H1 (cell line): ENCODE results near the gene C14orf93. TPM values are rescaled to one million over a fixed set of nuclear protein-coding genes. Genes with fewer than 3 reads are reported as not detected.
"Not testable (repeated sequence)": the region's sequence is repeated elsewhere in the genome, so short reads cannot be mapped to it uniquely, and the experiment has no call there.

Source experiments
- CTCF ChIA-PET: fragments of 300-600 bp; sonication (Branson Sonifier 250); formaldehyde crosslinking; loops from one replicate; lab custom pipeline; 2021; ENCODE audit not compliant: partially characterized antibody; lab: Charles Lee
- POLR2A ChIA-PET: fragments of 300-600 bp; sonication (Branson Sonifier 250); formaldehyde crosslinking; loops from one replicate; lab custom pipeline; 2021; ENCODE audit warnings: inconsistent platforms; ENCODE audit not compliant: partially characterized antibody; lab: Charles Lee
- DNase-seq, 2 experiments: peaks; one replicate each; pipeline versions ENCODE4 v3.0.0 to v3.0.0-alpha.2; 2010 to 2022; ENCODE audit warnings: low spot score in 2 of 2, low read depth in 1 of 2, mixed read lengths in 1 of 2
- FAIRE-seq: peaks from 2 replicates; lab custom pipeline; 2011; peaks lifted over from hg19 to GRCh38; lab: Jason Lieb, UNC
- H2AFZ ChIP-seq: 2 replicates; pipeline ENCODE4 v1.8.1; 2012; ENCODE audit warnings: low read length, inconsistent platforms
- H2AK5ac ChIP-seq: 2 replicates; pipeline ENCODE4 v1.6.1; 2013; ENCODE audit warnings: low read depth, low read length
- H2BK120ac ChIP-seq: replicated peaks from 2 replicates; pipeline ENCODE3; 2013; ENCODE audit warnings: low read depth, low read length, inconsistent platforms
- H2BK12ac ChIP-seq: 2 replicates; pipeline ENCODE4 v1.6.1; 2013; ENCODE audit warnings: low read depth, low read length
- H2BK15ac ChIP-seq: 2 replicates; pipeline ENCODE4 v1.6.1; 2013; ENCODE audit warnings: low read length
- H2BK20ac ChIP-seq: 2 replicates; pipeline ENCODE4 v1.6.1; 2013; ENCODE audit warnings: low read length
- H2BK5ac ChIP-seq: 2 replicates; pipeline ENCODE4 v1.6.1; 2013; ENCODE audit warnings: low read depth, low read length
- H3K14ac ChIP-seq: 2 replicates; pipeline ENCODE4 v1.6.1; 2013; ENCODE audit warnings: inconsistent platforms; ENCODE audit not compliant: insufficient read length
- H3K18ac ChIP-seq: 2 replicates; pipeline ENCODE4 v1.6.1; 2013; ENCODE audit warnings: low read length; ENCODE audit errors: extremely low read depth
- H3K23ac ChIP-seq: 2 replicates; pipeline ENCODE4 v1.6.1; 2013; ENCODE audit warnings: inconsistent platforms; ENCODE audit not compliant: insufficient read length
- H3K23me2 ChIP-seq: 2 replicates; pipeline ENCODE4 v1.6.1; 2013; ENCODE audit warnings: low read depth, low read length
- H3K27ac ChIP-seq: 2 replicates; pipeline ENCODE4 v1.6.1; 2011; ENCODE audit warnings: low read depth, low read length, inconsistent platforms
- H3K27me3 ChIP-seq, 4 experiments: replicated peaks in 1 of 4; 1 replicate in 1 of 4; 2 replicates in 3 of 4; pipeline versions ENCODE4 v1.6.1 to v1.8.1; 2011 to 2013; ENCODE audit warnings: low read length in 3 of 4, mild to moderate bottlenecking in 3 of 4, inconsistent platforms in 2 of 4, mixed read lengths in 2 of 4, moderate library complexity in 1 of 4; ENCODE audit not compliant: control insufficient read depth in 3 of 4, insufficient read depth in 3 of 4; ENCODE audit errors: extremely low read depth in 1 of 4
- H3K36me3 ChIP-seq, 4 experiments: 2 replicates each; pipeline versions ENCODE4 v1.6.1 to v1.8.1; 2011 to 2013; ENCODE audit warnings: mild to moderate bottlenecking in 4 of 4, low read length in 3 of 4, moderate library complexity in 2 of 4, control low read depth in 1 of 4, inconsistent platforms in 1 of 4; ENCODE audit not compliant: insufficient read depth in 4 of 4, control insufficient read depth in 2 of 4
- H3K4ac ChIP-seq: replicated peaks from 2 replicates; pipeline ENCODE3; 2013; ENCODE audit warnings: low read length, low read depth, mixed read lengths, inconsistent platforms; ENCODE audit not compliant: insufficient read length
- H3K4me1 ChIP-seq, 4 experiments: replicated peaks in 1 of 4; 1 replicate in 1 of 4; 2 replicates in 3 of 4; pipeline versions ENCODE4 v1.6.1 to v1.8.1; 2011 to 2013; ENCODE audit warnings: low read length in 3 of 4, inconsistent platforms in 2 of 4, mixed read lengths in 1 of 4; ENCODE audit not compliant: insufficient read depth in 4 of 4, control insufficient read depth in 3 of 4
- H3K4me2 ChIP-seq, 2 experiments: 2 replicates each; pipeline versions ENCODE4 v1.6.1 to v1.8.1; 2011 to 2013; ENCODE audit warnings: low read depth in 2 of 2, low read length in 2 of 2, control low read depth in 1 of 2, inconsistent platforms in 1 of 2, mild to moderate bottlenecking in 1 of 2; ENCODE audit not compliant: insufficient read depth in 1 of 2
- H3K4me3 ChIP-seq, 4 experiments: fragments of 200-600, 300-600 bp in 1 of 4; sonication (generic), shearing (Covaris generic), sonication (Bioruptor Twin) in 1 of 4; 2 replicates each; pipeline versions ENCODE4 v1.5.1 to v1.8.1; 2011 to 2016; ENCODE audit warnings: low read length in 4 of 4, low read depth in 3 of 4, control low read depth in 2 of 4, inconsistent platforms in 2 of 4, mild to moderate bottlenecking in 2 of 4, mixed read lengths in 1 of 4, moderate library complexity in 1 of 4; ENCODE audit not compliant: insufficient read depth in 2 of 4; ENCODE audit errors: extremely low read depth in 1 of 4
- H3K56ac ChIP-seq: replicated peaks from 2 replicates; pipeline ENCODE3; 2013; ENCODE audit warnings: low read depth, mild to moderate bottlenecking, mixed read lengths, low read length, inconsistent platforms; ENCODE audit not compliant: insufficient read length
- H3K79me1 ChIP-seq: 2 replicates; pipeline ENCODE4 v1.6.1; 2013; ENCODE audit warnings: low read depth, low read length, control low read depth
- H3K79me2 ChIP-seq, 2 experiments: 2 replicates each; pipeline versions ENCODE4 v1.6.1 to v1.8.1; 2012 to 2013; ENCODE audit warnings: low read length in 2 of 2, mild to moderate bottlenecking in 2 of 2, inconsistent platforms in 1 of 2; ENCODE audit not compliant: insufficient read depth in 2 of 2, control insufficient read depth in 1 of 2
- H3K9ac ChIP-seq, 4 experiments: replicated peaks in 1 of 4; 1 replicate in 1 of 4; 2 replicates in 3 of 4; pipeline versions ENCODE4 v1.6.1 to v1.8.1; 2011 to 2013; ENCODE audit warnings: low read depth in 3 of 4, low read length in 3 of 4, control low read depth in 2 of 4, mild to moderate bottlenecking in 2 of 4, moderate library complexity in 2 of 4, inconsistent platforms in 1 of 4; ENCODE audit errors: extremely low read depth in 1 of 4
- H3K9me3 ChIP-seq, 2 experiments: 2 replicates each; pipeline versions ENCODE4 v1.6.1 to v1.8.1; 2012 to 2013; ENCODE audit warnings: mild to moderate bottlenecking in 2 of 2, moderate library complexity in 2 of 2, control low read depth in 1 of 2, inconsistent platforms in 1 of 2, low read depth in 1 of 2, low read length in 1 of 2, mixed read lengths in 1 of 2; ENCODE audit not compliant: insufficient read depth in 2 of 2
- H4K20me1 ChIP-seq, 2 experiments: replicated peaks in 1 of 2; 2 replicates each; pipeline versions ENCODE3 to v1.8.1; 2011 to 2013; ENCODE audit warnings: inconsistent platforms in 2 of 2, low read length in 2 of 2, mild to moderate bottlenecking in 1 of 2; ENCODE audit not compliant: insufficient read depth in 2 of 2, control insufficient read depth in 1 of 2
- H4K5ac ChIP-seq: 2 replicates; pipeline ENCODE4 v1.6.1; 2013; ENCODE audit warnings: low read length, low read depth, mixed read lengths, inconsistent platforms; ENCODE audit not compliant: insufficient read length
- H4K8ac ChIP-seq: 2 replicates; pipeline ENCODE4 v1.8.0; 2013; ENCODE audit warnings: mild to moderate bottlenecking, moderate library complexity, low read length, inconsistent platforms; ENCODE audit not compliant: insufficient read depth; ENCODE audit errors: extremely low read depth
- H4K91ac ChIP-seq: replicated peaks from 2 replicates; pipeline ENCODE3; 2013; ENCODE audit warnings: low read length, mixed read lengths, inconsistent platforms; ENCODE audit not compliant: insufficient read length
- WGBS, 2 experiments: shearing (Covaris generic) in 1 of 2; methylation state at CpG; one replicate each; pipeline versions ENCODE4 v1.1.6 to v1.1.7; 2013 to 2015; ENCODE audit warnings: low lambda C conversion rate in 2 of 2, mixed read lengths in 2 of 2, inconsistent platforms in 1 of 2, low coverage in 1 of 2, missing lambda C conversion rate in 1 of 2; ENCODE audit not compliant: insufficient replicate concordance in 2 of 2, insufficient coverage in 1 of 2, insufficient read length in 1 of 2; ENCODE audit errors: extremely low coverage in 1 of 2, missing lambda C conversion rate in 1 of 2; 5-methylcytosine and 5-hydroxymethylcytosine counted together
- polyA plus RNA-seq, 7 experiments: library from polyadenylated mRNA; depleted of rRNA in 3 of 7; stranded (reverse) in 5 of 7; unstranded in 2 of 7; fragments of >200 nt in 5 of 7; fragments of 200-250 nt in 2 of 7; gene quantifications; 1 replicate in 5 of 7; 2 replicates in 1 of 7; 4 replicates in 1 of 7; pipeline versions ENCODE4 v1.2.1 to v1.2.3, GENCODE V29; 2011 to 2013; ENCODE audit warnings: missing spikeins in 2 of 7, mixed read lengths in 2 of 7
- total RNA-seq: library from RNA; stranded (reverse); fragmentation: NEBNext Ultra II Directional; extraction: Animal tissue kit (Norgen Biotek cat#: 25700); gene quantifications from 2 replicates; pipeline ENCODE4 v1.2.1, GENCODE V29; 2021

The C14orf93 gene
- total and polyA plus RNA-seq, 2 of the 8 experiments (the other 6 are each of a cell fraction or from before 2014, with no cell fraction given), result 7.8 to 8.2 TPM

DNA sequence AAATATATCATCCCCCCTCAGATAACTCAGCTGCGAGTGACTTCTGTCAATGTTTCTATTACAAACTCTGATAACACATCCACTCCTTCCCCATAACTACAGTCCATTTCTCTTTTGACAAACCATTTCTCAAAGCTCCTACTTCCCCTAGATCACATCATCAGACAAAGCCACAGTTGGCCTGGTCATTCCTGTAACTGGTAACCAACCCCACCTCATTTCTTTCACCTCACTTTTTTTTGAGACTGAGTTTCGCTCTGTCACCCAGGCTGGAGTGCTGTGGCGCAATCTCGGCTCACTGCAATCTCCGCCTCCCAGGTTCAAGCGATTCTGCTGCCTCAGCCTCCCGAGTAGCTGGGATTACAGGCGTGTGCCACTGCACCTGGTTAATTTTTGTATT, 58.1 kb downstream of the C14orf93 start:
- H2BK5ac ChIP-seq, DNase-seq, H3K4me3 ChIP-seq, H3K14ac ChIP-seq, H3K9me3 ChIP-seq, H3K4me1 ChIP-seq, H2BK120ac ChIP-seq, H3K79me2 ChIP-seq, H2AK5ac ChIP-seq, H3K4ac ChIP-seq, H3K27ac ChIP-seq, H3K56ac ChIP-seq, FAIRE-seq, H4K91ac ChIP-seq, H3K23ac ChIP-seq, H2BK20ac ChIP-seq, H3K18ac ChIP-seq, H2BK15ac ChIP-seq, H3K27me3 ChIP-seq, H3K79me1 ChIP-seq, H3K9ac ChIP-seq, H2AFZ ChIP-seq, H4K5ac ChIP-seq, H3K4me2 ChIP-seq, H2BK12ac ChIP-seq, H4K8ac ChIP-seq, H4K20me1 ChIP-seq, H3K23me2 ChIP-seq: not testable (repeated sequence)
- ChIA-PET POLR2A (interaction anchor here (1.1 to 1.9 kb wide), 3 partner anchors 20 to 153 kb away, joined by 3 to 5 read pairs (median 3); no protein-coding TSS in a partner anchor), CTCF (interaction anchor here (0.8 to 3.1 kb wide), 5 partner anchors 10 to 44 kb away, joined by 3 to 17 read pairs (median 6); no protein-coding TSS in a partner anchor)
- H3K36me3 ChIP-seq, result peaks cover 5 to 41% (median 14%) of the 10 kb centered on the region in 4 experiments; a peak in 6 of 8 replicates
- WGBS, 2 experiments, result 93% methylated on average over 8 of the region's 8 CpGs; no CpG with 5 or more reads in 1 of the 2 experiments
